Measurements from ENCODE around the gene ZNF84.

Gene ZNF84

GRCh38 chr12:133080368-133081158, 43.3 kb downstream of the ZNF84 start, which contains the start of gene ZNF140:
TSS of gene ZNF140 (plus strand) at chr12:133080923. CDS start at chr12:133081321, 398 bp downstream.
- TF ChIP-seq POLR2A (IDR thresholded peaks at IDR 0.05; ENCODE audit: low read depth, low read length): peak; percentile 44; the same call in 1 of the 2 replicates
- no peak for FAIRE-seq
- peak; percentile 66 for DNase-seq (ENCODE audit: insufficient read length, low spot score)

- DNase-seq (ENCODE audit: insufficient read length, low spot score): peak; percentile 7
- FAIRE-seq: no peak
- TF ChIP-seq POLR2A (IDR thresholded peaks at IDR 0.05; ENCODE audit: low read depth, low read length): no peak
Measured at GRCh38 chr12:133081159-133081780, 44.0 kb downstream of the ZNF84 start.

- FAIRE-seq: no peak
Measured at GRCh38 chr12:133083345-133083744, 46.0 kb downstream of the ZNF84 start.

GRCh38 chr12:133105620-133106019, 68.3 kb downstream of the ZNF84 start:
- TF ChIP-seq POLR2A (IDR thresholded peaks at IDR 0.05; ENCODE audit: low read depth, low read length): no peak
- no peak for DNase-seq (ENCODE audit: insufficient read length, low spot score)
- FAIRE-seq: no peak

More at GRCh38 chr12:133083345-133083744, 46.0 kb downstream of the ZNF84 start:
- TF ChIP-seq POLR2A (IDR thresholded peaks at IDR 0.05; ENCODE audit: low read depth, low read length): no peak
- DNase-seq (ENCODE audit: insufficient read length, low spot score): no peak

DNA sequence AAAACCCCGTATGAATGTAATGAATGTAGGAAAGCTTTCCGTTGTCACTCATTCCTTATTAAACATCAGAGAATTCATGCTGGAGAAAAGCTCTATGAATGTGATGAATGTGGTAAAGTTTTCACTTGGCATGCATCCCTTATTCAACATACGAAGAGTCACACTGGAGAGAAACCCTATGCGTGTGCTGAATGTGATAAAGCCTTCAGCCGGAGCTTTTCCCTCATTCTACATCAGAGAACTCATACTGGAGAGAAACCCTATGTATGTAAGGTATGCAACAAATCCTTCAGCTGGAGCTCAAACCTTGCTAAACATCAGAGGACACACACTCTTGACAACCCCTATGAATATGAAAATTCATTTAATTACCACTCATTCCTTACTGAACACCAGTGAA, 68.9 kb downstream of the ZNF84 start:
- TF ChIP-seq POLR2A (IDR thresholded peaks at IDR 0.05; ENCODE audit: low read depth, low read length): no peak
- no peak for DNase-seq (ENCODE audit: insufficient read length, low spot score)
- no peak for FAIRE-seq

DNA sequence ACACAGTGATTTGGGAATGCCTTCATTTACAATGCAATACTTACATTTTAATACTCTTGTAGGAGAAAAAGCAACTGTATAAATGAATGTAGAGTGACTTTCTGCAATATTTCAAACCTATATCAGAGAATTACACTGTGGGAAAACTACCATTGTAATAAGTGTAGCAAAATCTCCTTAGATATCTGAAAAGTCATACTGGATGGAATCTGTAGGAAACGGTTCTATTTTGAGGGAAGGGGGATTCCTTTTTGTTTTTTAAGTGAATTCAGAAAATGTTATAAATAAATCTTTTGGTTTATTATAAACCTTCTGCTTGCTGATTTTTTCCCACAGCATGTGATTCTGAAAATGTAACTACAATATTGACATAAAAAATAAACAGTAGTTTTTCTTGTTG, 69.8 kb downstream of the ZNF84 start:
- FAIRE-seq (no peak), DNase-seq (ENCODE audit: insufficient read length, low spot score) (no peak)
- TF ChIP-seq POLR2A (IDR thresholded peaks at IDR 0.05; ENCODE audit: low read depth, low read length): no peak

- TF ChIP-seq POLR2A (IDR thresholded peaks at IDR 0.05; ENCODE audit: low read depth, low read length): no peak
- FAIRE-seq: no peak
- no peak for DNase-seq (ENCODE audit: insufficient read length, low spot score)
Measured at GRCh38 chr12:133108150-133108549, 70.8 kb downstream of the ZNF84 start.
